OCI-LY7 (cell line): ENCODE data around the gene ZC3H15. TPM values are rescaled to one million over a fixed set of nuclear protein-coding genes. Genes with fewer than 3 reads are reported as not detected.

Experiments used
- BruUV-seq: library from RNA; stranded (reverse); fragments of 400-500 nt; replicated peaks from 2 replicates; lab custom pipeline; 2021; lab: Mats Ljungman, UMichigan
- CTCF ChIA-PET: fragments of 300-600 bp; sonication (Branson Sonifier 250); formaldehyde crosslinking; loops from one replicate; lab custom pipeline; 2022; ENCODE audit warnings: antibody characterized with exemption; ENCODE audit not compliant: unreplicated experiment; lab: Charles Lee
- POLR2A ChIA-PET: fragments of 300-600 bp; sonication (Branson Sonifier 250); formaldehyde crosslinking; loops from one replicate; lab custom pipeline; 2022; ENCODE audit warnings: antibody characterized with exemption; lab: Charles Lee
- DNase-seq: peaks from one replicate; pipeline ENCODE4 v3.0.0-alpha.2; 2015; ENCODE audit warnings: low spot score
- H2AFZ ChIP-seq: fragments of 200-600 bp; sonication (generic), shearing (Covaris generic); 2 replicates; pipeline ENCODE4 v1.6.1; 2014; ENCODE audit warnings: mild to moderate bottlenecking, antibody characterized with exemption, low read length, moderate library complexity
- H3K27ac ChIP-seq: fragments of 200-600 bp; sonication (generic); 2 replicates; pipeline ENCODE4 v1.5.1; 2014; ENCODE audit warnings: mixed run types, low read depth, mild to moderate bottlenecking, moderate library complexity, low read length, inconsistent platforms; ENCODE audit not compliant: poor library complexity, severe bottlenecking
- H3K36me3 ChIP-seq: fragments of 200-600 bp; sonication (generic); 2 replicates; pipeline ENCODE4 v1.6.1; 2014; ENCODE audit warnings: mild to moderate bottlenecking, antibody characterized with exemption, low read length, moderate library complexity, mixed read lengths; ENCODE audit not compliant: insufficient read depth
- H3K4me1 ChIP-seq: fragments of 200-600 bp; sonication (generic); 2 replicates; pipeline ENCODE4 v1.5.1; 2014; ENCODE audit warnings: mild to moderate bottlenecking, low read length; ENCODE audit not compliant: insufficient read depth, poor library complexity, severe bottlenecking
- H3K4me2 ChIP-seq: fragments of 200-600 bp; sonication (generic); 2 replicates; pipeline ENCODE4 v1.6.1; 2014; ENCODE audit warnings: mild to moderate bottlenecking, low read length
- H3K4me3 ChIP-seq: fragments of 200-600 bp; sonication (generic); 2 replicates; pipeline ENCODE4 v1.5.1; 2014; ENCODE audit warnings: mild to moderate bottlenecking, low read depth, low read length; ENCODE audit not compliant: poor library complexity, severe bottlenecking
- H3K79me2 ChIP-seq: fragments of 200-600 bp; sonication (generic); 2 replicates; pipeline ENCODE4 v1.6.1; 2016; ENCODE audit warnings: low read depth, mild to moderate bottlenecking, low read length, moderate library complexity, mixed read lengths; ENCODE audit not compliant: insufficient read depth
- H3K9me2 ChIP-seq: fragments of 200-600 bp; sonication (generic); 2 replicates; pipeline ENCODE4 v1.6.1; 2016; ENCODE audit warnings: mild to moderate bottlenecking, low read length, mixed read lengths; ENCODE audit not compliant: insufficient read depth
- H3K9me3 ChIP-seq: fragments of 200-600 bp; sonication (generic); 2 replicates; pipeline ENCODE4 v1.6.1; 2014; ENCODE audit warnings: mild to moderate bottlenecking, mixed run types, low read length, mixed read lengths
- H4K20me1 ChIP-seq: fragments of 200-600 bp; sonication (generic); 2 replicates; pipeline ENCODE4 v1.6.1; 2014; ENCODE audit warnings: mild to moderate bottlenecking, antibody characterized with exemption, low read length, moderate library complexity, mixed read lengths; ENCODE audit not compliant: insufficient read depth
- EZH2phosphoT487 ChIP-seq: fragments of 200-600 bp; sonication (generic); IDR thresholded peaks from 2 replicates; pipeline ENCODE4 v1.6.1; 2018; ENCODE audit warnings: low read depth, borderline replicate concordance, mild to moderate bottlenecking, mixed run types, antibody characterized with exemption, low read length, moderate library complexity, mixed read lengths
- intact Hi-C: fragments of 100-400 bp; cut with micrococcal nuclease; formaldehyde crosslinking; loops from one replicate; pipeline ENCODE4 v1.10.0; 2022; ENCODE audit not compliant: unreplicated experiment
- total RNA-seq, 2 experiments: library from RNA; depleted of rRNA in 1 of 2; stranded (reverse); fragments of >200 nt in 1 of 2; shearing (Covaris generic) in 1 of 2; gene quantifications; 2 replicates each; pipeline ENCODE4 v1.2.3, GENCODE V29; 2014 to 2022
- TF ChIP-seq, protein P1 (sequence below): fragments of 200-600 bp; sonication (generic); conservative IDR thresholded peaks from 2 replicates; pipeline ENCODE4 v1.5.1; 2014; ENCODE audit warnings: mild to moderate bottlenecking, antibody characterized with exemption, low read length, moderate library complexity, mixed read lengths

The ZC3H15 gene
- total RNA-seq, 2 experiments from 2014 or later = 47.7 to 74.0 TPM

DNA sequence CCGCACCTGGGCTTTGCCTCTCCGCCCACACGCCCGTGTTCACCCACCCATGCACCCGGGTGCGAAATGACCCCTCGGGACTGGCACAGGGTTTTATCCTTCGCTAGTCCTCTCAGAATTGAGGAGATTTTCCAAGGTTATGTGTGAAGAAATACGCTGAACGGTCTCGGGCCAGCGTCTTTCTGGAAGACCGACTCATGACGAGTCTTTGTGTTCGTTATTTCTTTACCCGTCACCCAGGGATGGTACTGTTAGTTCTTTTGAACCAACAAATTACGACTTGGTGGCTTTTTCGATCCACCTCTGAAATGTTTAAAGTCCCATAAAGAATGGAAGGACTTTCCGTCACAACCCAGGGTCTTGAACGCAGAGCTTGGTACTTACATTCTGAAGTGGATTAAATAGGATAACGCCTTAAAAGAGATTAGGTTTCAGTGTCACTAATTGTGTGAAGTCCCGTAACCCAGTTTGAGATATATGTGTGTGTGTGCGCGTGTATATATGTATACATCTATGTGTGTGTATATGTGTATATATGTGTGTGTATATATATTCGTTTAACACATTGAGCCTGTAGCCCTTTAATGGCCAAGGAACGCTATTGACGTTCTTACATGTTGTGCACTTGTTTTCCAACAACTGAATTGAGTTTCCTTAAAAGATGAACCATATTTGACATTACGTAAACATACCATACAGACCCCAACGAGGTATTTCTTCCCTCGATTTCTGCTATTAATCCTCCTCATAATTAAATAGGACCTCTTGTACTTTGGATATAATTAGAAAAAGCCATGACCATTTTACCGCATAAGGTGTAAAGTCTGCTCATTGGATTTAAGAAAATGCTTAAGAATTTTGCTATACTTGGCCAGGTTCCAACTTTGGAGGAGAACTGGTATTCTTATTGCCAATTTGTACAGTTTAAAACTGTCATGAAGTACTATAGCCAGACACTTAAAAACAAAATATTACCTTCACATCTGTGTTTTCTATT is 889 bp downstream of the ZC3H15 start:
- TF ChIP-seq, protein P1, sequence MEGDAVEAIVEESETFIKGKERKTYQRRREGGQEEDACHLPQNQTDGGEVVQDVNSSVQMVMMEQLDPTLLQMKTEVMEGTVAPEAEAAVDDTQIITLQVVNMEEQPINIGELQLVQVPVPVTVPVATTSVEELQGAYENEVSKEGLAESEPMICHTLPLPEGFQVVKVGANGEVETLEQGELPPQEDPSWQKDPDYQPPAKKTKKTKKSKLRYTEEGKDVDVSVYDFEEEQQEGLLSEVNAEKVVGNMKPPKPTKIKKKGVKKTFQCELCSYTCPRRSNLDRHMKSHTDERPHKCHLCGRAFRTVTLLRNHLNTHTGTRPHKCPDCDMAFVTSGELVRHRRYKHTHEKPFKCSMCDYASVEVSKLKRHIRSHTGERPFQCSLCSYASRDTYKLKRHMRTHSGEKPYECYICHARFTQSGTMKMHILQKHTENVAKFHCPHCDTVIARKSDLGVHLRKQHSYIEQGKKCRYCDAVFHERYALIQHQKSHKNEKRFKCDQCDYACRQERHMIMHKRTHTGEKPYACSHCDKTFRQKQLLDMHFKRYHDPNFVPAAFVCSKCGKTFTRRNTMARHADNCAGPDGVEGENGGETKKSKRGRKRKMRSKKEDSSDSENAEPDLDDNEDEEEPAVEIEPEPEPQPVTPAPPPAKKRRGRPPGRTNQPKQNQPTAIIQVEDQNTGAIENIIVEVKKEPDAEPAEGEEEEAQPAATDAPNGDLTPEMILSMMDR = no peak
- no peak for TF ChIP-seq EZH2phosphoT487
- Histone ChIP-seq H3K36me3 (peaks cover 25% of the 10 kb centered on the region), H3K4me1 (peaks cover 53% of the 10 kb centered on the region), H3K9me2 (0 out of 2 replicates have a peak, but pooled peaks cover 5% of the 10 kb centered on the region), H3K9me3 (no peaks in the 10 kb centered on the region), H3K79me2 (peaks cover 77% of the 10 kb centered on the region), H3K4me2 (peak overlapping the region; percentile 88), H3K27ac (peak overlapping the region; percentile 66), H4K20me1 (peaks cover 48% of the 10 kb centered on the region), H3K4me3 (peak overlapping the region; percentile 98), H2AFZ (peak overlapping the region; percentile 92; the same call in 1 of the 2 replicates)
- POLR2A ChIA-PET = interaction anchor here (1.4 kb wide), 1 partner anchor 86 kb away, joined by 5 read pairs; no protein-coding TSS in a partner anchor
- intact Hi-C loops = no loop called here
- CTCF ChIA-PET = no interaction called here
- peak; percentile 11 for DNase-seq
- BruUV-seq = TSS peak; percentile 51

- H3K9me3 ChIP-seq = no peaks in the 10 kb centered on the region
- H3K4me3 ChIP-seq = no peak overlapping the region
- no peaks in the 10 kb centered on the region for H3K9me2 ChIP-seq
- TF ChIP-seq, protein P1 = no peak
- intact Hi-C loops = no loop called here
- peaks cover 34% of the 10 kb centered on the region for H3K4me1 ChIP-seq
- H3K36me3 ChIP-seq = peaks cover 81% of the 10 kb centered on the region
- peaks cover 99% of the 10 kb centered on the region for H3K79me2 ChIP-seq
- POLR2A ChIA-PET = interaction anchor here (0.6 kb wide), 1 partner anchor 41 kb away, joined by 5 read pairs; no protein-coding TSS in a partner anchor
- no peak overlapping the region for H3K4me2 ChIP-seq
- CTCF ChIA-PET = no interaction called here
- no TSS peak for BruUV-seq
- no peak overlapping the region for H2AFZ ChIP-seq
- H3K27ac ChIP-seq = no peak overlapping the region
- H4K20me1 ChIP-seq = peaks cover 49% of the 10 kb centered on the region
- no peak for DNase-seq
Observed at GRCh38 chr2:186493564-186494085, 7.6 kb downstream of the ZC3H15 start.
